H1 (cell line): ENCODE data around the gene NECTIN2. TPM values are rescaled to one million over a fixed set of nuclear protein-coding genes. Genes with fewer than 3 reads are reported as not detected.
A peak's percentile ranks its signal among the peaks of the same experiment; 100 is the strongest.

Source experiments
- CTCF ChIA-PET: fragments of 300-600 bp; sonication (Branson Sonifier 250); formaldehyde crosslinking; loops from one replicate; lab custom pipeline; 2021; ENCODE audit not compliant: partially characterized antibody; lab: Charles Lee
- POLR2A ChIA-PET: fragments of 300-600 bp; sonication (Branson Sonifier 250); formaldehyde crosslinking; loops from one replicate; lab custom pipeline; 2021; ENCODE audit warnings: inconsistent platforms; ENCODE audit not compliant: partially characterized antibody; lab: Charles Lee
- DNase-seq, 2 experiments: peaks; one replicate each; pipeline versions ENCODE4 v3.0.0 to v3.0.0-alpha.2; 2010 to 2022; ENCODE audit warnings: low spot score in 2 of 2, low read depth in 1 of 2, mixed read lengths in 1 of 2
- FAIRE-seq: peaks from 2 replicates; lab custom pipeline; 2011; peaks lifted over from hg19 to GRCh38; lab: Jason Lieb, UNC
- H2AFZ ChIP-seq: 2 replicates; pipeline ENCODE4 v1.8.1; 2012; ENCODE audit warnings: low read length, inconsistent platforms
- H2AK5ac ChIP-seq: 2 replicates; pipeline ENCODE4 v1.6.1; 2013; ENCODE audit warnings: low read depth, low read length
- H2BK120ac ChIP-seq: replicated peaks from 2 replicates; pipeline ENCODE3; 2013; ENCODE audit warnings: low read depth, low read length, inconsistent platforms
- H2BK12ac ChIP-seq: 2 replicates; pipeline ENCODE4 v1.6.1; 2013; ENCODE audit warnings: low read depth, low read length
- H2BK15ac ChIP-seq: 2 replicates; pipeline ENCODE4 v1.6.1; 2013; ENCODE audit warnings: low read length
- H2BK20ac ChIP-seq: 2 replicates; pipeline ENCODE4 v1.6.1; 2013; ENCODE audit warnings: low read length
- H2BK5ac ChIP-seq: 2 replicates; pipeline ENCODE4 v1.6.1; 2013; ENCODE audit warnings: low read depth, low read length
- H3K14ac ChIP-seq: 2 replicates; pipeline ENCODE4 v1.6.1; 2013; ENCODE audit warnings: inconsistent platforms; ENCODE audit not compliant: insufficient read length
- H3K18ac ChIP-seq: 2 replicates; pipeline ENCODE4 v1.6.1; 2013; ENCODE audit warnings: low read length; ENCODE audit errors: extremely low read depth
- H3K23ac ChIP-seq: 2 replicates; pipeline ENCODE4 v1.6.1; 2013; ENCODE audit warnings: inconsistent platforms; ENCODE audit not compliant: insufficient read length
- H3K23me2 ChIP-seq: 2 replicates; pipeline ENCODE4 v1.6.1; 2013; ENCODE audit warnings: low read depth, low read length
- H3K27ac ChIP-seq: 2 replicates; pipeline ENCODE4 v1.6.1; 2011; ENCODE audit warnings: low read depth, low read length, inconsistent platforms
- H3K27me3 ChIP-seq, 4 experiments: replicated peaks in 1 of 4; 1 replicate in 1 of 4; 2 replicates in 3 of 4; pipeline versions ENCODE4 v1.6.1 to v1.8.1; 2011 to 2013; ENCODE audit warnings: low read length in 3 of 4, mild to moderate bottlenecking in 3 of 4, inconsistent platforms in 2 of 4, mixed read lengths in 2 of 4, moderate library complexity in 1 of 4; ENCODE audit not compliant: control insufficient read depth in 3 of 4, insufficient read depth in 3 of 4; ENCODE audit errors: extremely low read depth in 1 of 4
- H3K36me3 ChIP-seq, 4 experiments: 2 replicates each; pipeline versions ENCODE4 v1.6.1 to v1.8.1; 2011 to 2013; ENCODE audit warnings: mild to moderate bottlenecking in 4 of 4, low read length in 3 of 4, moderate library complexity in 2 of 4, control low read depth in 1 of 4, inconsistent platforms in 1 of 4; ENCODE audit not compliant: insufficient read depth in 4 of 4, control insufficient read depth in 2 of 4
- H3K4ac ChIP-seq: replicated peaks from 2 replicates; pipeline ENCODE3; 2013; ENCODE audit warnings: low read length, low read depth, mixed read lengths, inconsistent platforms; ENCODE audit not compliant: insufficient read length
- H3K4me1 ChIP-seq, 4 experiments: replicated peaks in 1 of 4; 1 replicate in 1 of 4; 2 replicates in 3 of 4; pipeline versions ENCODE4 v1.6.1 to v1.8.1; 2011 to 2013; ENCODE audit warnings: low read length in 3 of 4, inconsistent platforms in 2 of 4, mixed read lengths in 1 of 4; ENCODE audit not compliant: insufficient read depth in 4 of 4, control insufficient read depth in 3 of 4
- H3K4me2 ChIP-seq, 2 experiments: 2 replicates each; pipeline versions ENCODE4 v1.6.1 to v1.8.1; 2011 to 2013; ENCODE audit warnings: low read depth in 2 of 2, low read length in 2 of 2, control low read depth in 1 of 2, inconsistent platforms in 1 of 2, mild to moderate bottlenecking in 1 of 2; ENCODE audit not compliant: insufficient read depth in 1 of 2
- H3K4me3 ChIP-seq, 4 experiments: fragments of 200-600, 300-600 bp in 1 of 4; sonication (generic), shearing (Covaris generic), sonication (Bioruptor Twin) in 1 of 4; 2 replicates each; pipeline versions ENCODE4 v1.5.1 to v1.8.1; 2011 to 2016; ENCODE audit warnings: low read length in 4 of 4, low read depth in 3 of 4, control low read depth in 2 of 4, inconsistent platforms in 2 of 4, mild to moderate bottlenecking in 2 of 4, mixed read lengths in 1 of 4, moderate library complexity in 1 of 4; ENCODE audit not compliant: insufficient read depth in 2 of 4; ENCODE audit errors: extremely low read depth in 1 of 4
- H3K56ac ChIP-seq: replicated peaks from 2 replicates; pipeline ENCODE3; 2013; ENCODE audit warnings: low read depth, mild to moderate bottlenecking, mixed read lengths, low read length, inconsistent platforms; ENCODE audit not compliant: insufficient read length
- H3K79me1 ChIP-seq: 2 replicates; pipeline ENCODE4 v1.6.1; 2013; ENCODE audit warnings: low read depth, low read length, control low read depth
- H3K79me2 ChIP-seq, 2 experiments: 2 replicates each; pipeline versions ENCODE4 v1.6.1 to v1.8.1; 2012 to 2013; ENCODE audit warnings: low read length in 2 of 2, mild to moderate bottlenecking in 2 of 2, inconsistent platforms in 1 of 2; ENCODE audit not compliant: insufficient read depth in 2 of 2, control insufficient read depth in 1 of 2
- H3K9ac ChIP-seq, 4 experiments: replicated peaks in 1 of 4; 1 replicate in 1 of 4; 2 replicates in 3 of 4; pipeline versions ENCODE4 v1.6.1 to v1.8.1; 2011 to 2013; ENCODE audit warnings: low read depth in 3 of 4, low read length in 3 of 4, control low read depth in 2 of 4, mild to moderate bottlenecking in 2 of 4, moderate library complexity in 2 of 4, inconsistent platforms in 1 of 4; ENCODE audit errors: extremely low read depth in 1 of 4
- H3K9me3 ChIP-seq, 2 experiments: 2 replicates each; pipeline versions ENCODE4 v1.6.1 to v1.8.1; 2012 to 2013; ENCODE audit warnings: mild to moderate bottlenecking in 2 of 2, moderate library complexity in 2 of 2, control low read depth in 1 of 2, inconsistent platforms in 1 of 2, low read depth in 1 of 2, low read length in 1 of 2, mixed read lengths in 1 of 2; ENCODE audit not compliant: insufficient read depth in 2 of 2
- H4K20me1 ChIP-seq, 2 experiments: replicated peaks in 1 of 2; 2 replicates each; pipeline versions ENCODE3 to v1.8.1; 2011 to 2013; ENCODE audit warnings: inconsistent platforms in 2 of 2, low read length in 2 of 2, mild to moderate bottlenecking in 1 of 2; ENCODE audit not compliant: insufficient read depth in 2 of 2, control insufficient read depth in 1 of 2
- H4K5ac ChIP-seq: 2 replicates; pipeline ENCODE4 v1.6.1; 2013; ENCODE audit warnings: low read length, low read depth, mixed read lengths, inconsistent platforms; ENCODE audit not compliant: insufficient read length
- H4K8ac ChIP-seq: 2 replicates; pipeline ENCODE4 v1.8.0; 2013; ENCODE audit warnings: mild to moderate bottlenecking, moderate library complexity, low read length, inconsistent platforms; ENCODE audit not compliant: insufficient read depth; ENCODE audit errors: extremely low read depth
- H4K91ac ChIP-seq: replicated peaks from 2 replicates; pipeline ENCODE3; 2013; ENCODE audit warnings: low read length, mixed read lengths, inconsistent platforms; ENCODE audit not compliant: insufficient read length
- JUND ChIP-seq: IDR thresholded peaks from 2 replicates; pipeline ENCODE4 v1.6.1; 2011; ENCODE audit warnings: mild to moderate bottlenecking, improper control_type of control experiment, low read length
- POLR2AphosphoS5 ChIP-seq: IDR thresholded peaks from 2 replicates; pipeline ENCODE4 v1.6.1; 2011; ENCODE audit warnings: low read depth, low read length
- WGBS, 2 experiments: shearing (Covaris generic) in 1 of 2; methylation state at CpG; one replicate each; pipeline versions ENCODE4 v1.1.6 to v1.1.7; 2013 to 2015; ENCODE audit warnings: low lambda C conversion rate in 2 of 2, mixed read lengths in 2 of 2, inconsistent platforms in 1 of 2, low coverage in 1 of 2, missing lambda C conversion rate in 1 of 2; ENCODE audit not compliant: insufficient replicate concordance in 2 of 2, insufficient coverage in 1 of 2, insufficient read length in 1 of 2; ENCODE audit errors: extremely low coverage in 1 of 2, missing lambda C conversion rate in 1 of 2; 5-methylcytosine and 5-hydroxymethylcytosine counted together
- polyA plus RNA-seq, 7 experiments: library from polyadenylated mRNA; depleted of rRNA in 3 of 7; stranded (reverse) in 5 of 7; unstranded in 2 of 7; fragments of >200 nt in 5 of 7; fragments of 200-250 nt in 2 of 7; gene quantifications; 1 replicate in 5 of 7; 2 replicates in 1 of 7; 4 replicates in 1 of 7; pipeline versions ENCODE4 v1.2.1 to v1.2.3, GENCODE V29; 2011 to 2013; ENCODE audit warnings: missing spikeins in 2 of 7, mixed read lengths in 2 of 7
- total RNA-seq: library from RNA; stranded (reverse); fragmentation: NEBNext Ultra II Directional; extraction: Animal tissue kit (Norgen Biotek cat#: 25700); gene quantifications from 2 replicates; pipeline ENCODE4 v1.2.1, GENCODE V29; 2021

NECTIN2 gene
- total and polyA plus RNA-seq, 2 of the 8 experiments (the other 6 are each of a cell fraction or from before 2014, with no cell fraction given): 184 to 237 TPM

GRCh38 chr19:44900328-44901244 lies 54.5 kb downstream of the NECTIN2 start:
- WGBS, 2 experiments: 92% methylated on average over 19 of the region's 19 CpGs; no CpG with 5 or more reads in 1 of the 2 experiments
- H3K27me3 ChIP-seq: no peaks in the 10 kb centered on the region
- no peaks in the 10 kb centered on the region for H3K9me3 ChIP-seq
- H2BK12ac ChIP-seq: no peak overlapping the region
- H3K79me2 ChIP-seq: peaks cover 0 to 7% of the 10 kb centered on the region in 2 experiments; a peak in 1 of 4 replicates
- no peak overlapping the region for H3K4me2 ChIP-seq
- H2BK5ac ChIP-seq: no peak overlapping the region
- no peak overlapping the region for H2AK5ac ChIP-seq
- H4K20me1 ChIP-seq: peaks cover 6 to 37% of the 10 kb centered on the region in 2 experiments
- H2BK15ac ChIP-seq: no peak overlapping the region
- H2BK120ac ChIP-seq: no peak overlapping the region
- TF ChIP-seq JUND: no peak
- TF ChIP-seq POLR2AphosphoS5: peak; percentile 13; the same call in 1 of the 2 replicates
- TF ChIP-seq, all 59 proteins: peak for 1
- no peak overlapping the region for H4K8ac ChIP-seq
- H3K79me1 ChIP-seq: peaks cover 2% of the 10 kb centered on the region
- no peak overlapping the region for H3K27ac ChIP-seq
- no peak overlapping the region for H3K23ac ChIP-seq
- H4K5ac ChIP-seq: no peak overlapping the region
- no peak overlapping the region for H3K4me3 ChIP-seq
- H3K18ac ChIP-seq: no peak overlapping the region
- ChIA-PET CTCF (interaction anchor here (0.8 to 15.2 kb wide), 3 partner anchors 9 to 116 kb away, joined by 3 to 201 read pairs (median 3); partner anchors contain the start of gene CLPTM1), POLR2A (interaction anchor here (1.1 to 12.3 kb wide), 8 partner anchors 7 to 54 kb away, joined by 3 to 247 read pairs (median 9); partner anchors contain the start of genes CLPTM1, NECTIN2 and TOMM40)
- H3K4me1 ChIP-seq: peaks cover 0 to 6% (median 5%) of the 10 kb centered on the region in 4 experiments; a peak in 6 of 7 replicates
- no peaks in the 10 kb centered on the region for H3K23me2 ChIP-seq
- no peak for DNase-seq
- no peak overlapping the region for H2AFZ ChIP-seq
- H3K9ac ChIP-seq: no peak overlapping the region
- FAIRE-seq: no peak
- no peak overlapping the region for H2BK20ac ChIP-seq
- no peak overlapping the region for H3K4ac ChIP-seq
- no peak overlapping the region for H3K14ac ChIP-seq
- H3K56ac ChIP-seq: no peak overlapping the region
- H3K36me3 ChIP-seq: peaks cover 23 to 53% (median 45%) of the 10 kb centered on the region in 4 experiments
- no peak overlapping the region for H4K91ac ChIP-seq
